ENCODE results near the gene CLEC4E.

CLEC4E gene

DNA sequence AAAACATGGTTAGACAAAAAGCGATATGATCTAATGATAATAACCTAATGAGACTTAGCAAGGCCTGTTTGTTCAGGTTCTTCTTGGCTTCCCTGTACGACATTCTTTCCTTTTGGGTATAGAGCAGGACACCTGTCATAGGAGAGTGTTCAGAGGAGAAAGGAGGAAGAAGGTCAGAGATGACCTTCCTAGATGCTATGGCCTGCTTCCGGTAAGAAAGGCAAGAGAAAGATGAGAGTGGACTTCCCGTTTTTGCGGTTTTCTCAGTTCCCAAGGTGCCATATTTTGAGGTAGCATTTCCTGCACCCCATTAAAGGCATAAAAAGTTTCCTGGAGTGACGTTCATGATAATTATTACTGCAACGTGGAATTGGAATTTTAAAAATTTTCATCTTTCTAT lies 8.7 kb downstream of the CLEC4E start:
- H3K27me3 ChIP-seq (replicated peaks; ENCODE audit: insufficient read depth, low read length) = no peaks in the 10 kb centered on the region
- no peaks in the 10 kb centered on the region for H3K9me2 ChIP-seq (replicated peaks; ENCODE audit: insufficient read depth, low read length)
- TF ChIP-seq, protein P1, sequence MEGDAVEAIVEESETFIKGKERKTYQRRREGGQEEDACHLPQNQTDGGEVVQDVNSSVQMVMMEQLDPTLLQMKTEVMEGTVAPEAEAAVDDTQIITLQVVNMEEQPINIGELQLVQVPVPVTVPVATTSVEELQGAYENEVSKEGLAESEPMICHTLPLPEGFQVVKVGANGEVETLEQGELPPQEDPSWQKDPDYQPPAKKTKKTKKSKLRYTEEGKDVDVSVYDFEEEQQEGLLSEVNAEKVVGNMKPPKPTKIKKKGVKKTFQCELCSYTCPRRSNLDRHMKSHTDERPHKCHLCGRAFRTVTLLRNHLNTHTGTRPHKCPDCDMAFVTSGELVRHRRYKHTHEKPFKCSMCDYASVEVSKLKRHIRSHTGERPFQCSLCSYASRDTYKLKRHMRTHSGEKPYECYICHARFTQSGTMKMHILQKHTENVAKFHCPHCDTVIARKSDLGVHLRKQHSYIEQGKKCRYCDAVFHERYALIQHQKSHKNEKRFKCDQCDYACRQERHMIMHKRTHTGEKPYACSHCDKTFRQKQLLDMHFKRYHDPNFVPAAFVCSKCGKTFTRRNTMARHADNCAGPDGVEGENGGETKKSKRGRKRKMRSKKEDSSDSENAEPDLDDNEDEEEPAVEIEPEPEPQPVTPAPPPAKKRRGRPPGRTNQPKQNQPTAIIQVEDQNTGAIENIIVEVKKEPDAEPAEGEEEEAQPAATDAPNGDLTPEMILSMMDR (IDR thresholded peaks at IDR 0.05; ENCODE audit: low read length) = no peak
- no peak for TF ChIP-seq EZH2phosphoT487 (IDR thresholded peaks at IDR 0.05; ENCODE audit: low read length)
- no peak for TF ChIP-seq EZH2 (optimal IDR thresholded peaks at IDR 0.05; ENCODE audit: low read depth, low read length)
- no peak overlapping the region for H3K27ac ChIP-seq (ENCODE audit: low read length)
- H3K36me3 ChIP-seq (replicated peaks; ENCODE audit: insufficient read depth, low read length) = no peaks in the 10 kb centered on the region
- H3K9me3 ChIP-seq (replicated peaks; ENCODE audit: insufficient read depth, low read length) = no peaks in the 10 kb centered on the region
- no peak overlapping the region for H3K9ac ChIP-seq (ENCODE audit: low read length)
- H3K4me1 ChIP-seq (ENCODE audit: low read length) = no peaks in the 10 kb centered on the region
- no peaks in the 10 kb centered on the region for H4K20me1 ChIP-seq (ENCODE audit: insufficient read depth, low read length)
- DNase-seq = no peak
- no peak overlapping the region for H3K4me3 ChIP-seq (ENCODE audit: low read length)
- H3K4me2 ChIP-seq (ENCODE audit: low read depth, low read length) = no peak overlapping the region
- H3F3A ChIP-seq (ENCODE audit: insufficient read depth, low read length) = no peaks in the 10 kb centered on the region
- no peaks in the 10 kb centered on the region for H3K79me2 ChIP-seq (ENCODE audit: low read length)
- H2AFZ ChIP-seq (ENCODE audit: low read length) = no peak overlapping the region

GRCh38 chr12:8527250-8528130 lies 13.2 kb downstream of the CLEC4E start:
- no peak overlapping the region for H2AFZ ChIP-seq (ENCODE audit: low read length)
- TF ChIP-seq EZH2 (optimal IDR thresholded peaks at IDR 0.05; ENCODE audit: low read depth, low read length) (no peak), EZH2phosphoT487 (IDR thresholded peaks at IDR 0.05; ENCODE audit: low read length) (no peak)
- TF ChIP-seq, protein P1 (IDR thresholded peaks at IDR 0.05; ENCODE audit: low read length) = no peak

GRCh38 chr12:8519171-8519570 lies 21.5 kb downstream of the CLEC4E start:
- no peak overlapping the region for H3K4me3 ChIP-seq (ENCODE audit: low read length)

More at GRCh38 chr12:8527250-8528130, 13.2 kb downstream of the CLEC4E start:
- Histone ChIP-seq H3K9ac (ENCODE audit: low read length) (no peak overlapping the region), H3K27ac (ENCODE audit: low read length) (no peak overlapping the region), H3K27me3 (replicated peaks; ENCODE audit: insufficient read depth, low read length) (no peaks in the 10 kb centered on the region), H3K9me2 (replicated peaks; ENCODE audit: insufficient read depth, low read length) (no peaks in the 10 kb centered on the region), H3K9me3 (replicated peaks; ENCODE audit: insufficient read depth, low read length) (no peaks in the 10 kb centered on the region), H3K4me3 (ENCODE audit: low read length) (no peak overlapping the region), H3K36me3 (replicated peaks; ENCODE audit: insufficient read depth, low read length) (no peaks in the 10 kb centered on the region), H3K4me1 (ENCODE audit: low read length) (no peaks in the 10 kb centered on the region), H3K79me2 (ENCODE audit: low read length) (no peaks in the 10 kb centered on the region), H4K20me1 (ENCODE audit: insufficient read depth, low read length) (no peaks in the 10 kb centered on the region), H3F3A (ENCODE audit: insufficient read depth, low read length) (no peaks in the 10 kb centered on the region), H3K4me2 (ENCODE audit: low read depth, low read length) (no peak overlapping the region)
- DNase-seq = no peak

More at GRCh38 chr12:8519171-8519570, 21.5 kb downstream of the CLEC4E start:
- no peaks in the 10 kb centered on the region for H3F3A ChIP-seq (ENCODE audit: insufficient read depth, low read length)
- H3K4me1 ChIP-seq (ENCODE audit: low read length) = no peaks in the 10 kb centered on the region
- no peak for DNase-seq
- H3K79me2 ChIP-seq (ENCODE audit: low read length) = no peaks in the 10 kb centered on the region
- H2AFZ ChIP-seq (ENCODE audit: low read length) = no peak overlapping the region
- no peak overlapping the region for H3K9ac ChIP-seq (ENCODE audit: low read length)
- H4K20me1 ChIP-seq (ENCODE audit: insufficient read depth, low read length) = no peaks in the 10 kb centered on the region
- no peak overlapping the region for H3K4me2 ChIP-seq (ENCODE audit: low read depth, low read length)
- TF ChIP-seq EZH2phosphoT487 (IDR thresholded peaks at IDR 0.05; ENCODE audit: low read length) = no peak
- no peak for TF ChIP-seq EZH2 (optimal IDR thresholded peaks at IDR 0.05; ENCODE audit: low read depth, low read length)
- TF ChIP-seq, protein P1 (IDR thresholded peaks at IDR 0.05; ENCODE audit: low read length) = no peak
- no peaks in the 10 kb centered on the region for H3K36me3 ChIP-seq (replicated peaks; ENCODE audit: insufficient read depth, low read length)
- no peaks in the 10 kb centered on the region for H3K27me3 ChIP-seq (replicated peaks; ENCODE audit: insufficient read depth, low read length)
- H3K9me3 ChIP-seq (replicated peaks; ENCODE audit: insufficient read depth, low read length) = no peaks in the 10 kb centered on the region
- H3K27ac ChIP-seq (ENCODE audit: low read length) = no peak overlapping the region
- no peaks in the 10 kb centered on the region for H3K9me2 ChIP-seq (replicated peaks; ENCODE audit: insufficient read depth, low read length)

All from MM.1S (cell line).